HepG2 (cell line): ENCODE results near the gene LBR. TPM values are rescaled to one million over a fixed set of nuclear protein-coding genes. Genes with fewer than 3 reads are reported as not detected.

Experiments
- ATAC-seq: fragments of 200-7000 bp; cut with Tn5 transposase; 3 replicates; pipeline ENCODE4 v1.9.1; 2020; ENCODE audit warnings: mild to moderate bottlenecking, moderate library complexity
- BruUV-seq: library from RNA; stranded (reverse); fragments of 400-500 nt; replicated peaks from 2 replicates; lab custom pipeline; 2021; lab: Mats Ljungman, UMichigan
- CTCF ChIA-PET: fragments of 300-600 bp; formaldehyde crosslinking; extraction: SDS; loops from one replicate; lab custom pipeline; 2021; ENCODE audit warnings: low total read pairs, inconsistent platforms, low intra/inter-chr PET ratio; lab: Yijun Ruan, JAX
- POLR2A ChIA-PET: fragments of 350-600 bp; sonication (Branson Sonifier 250); formaldehyde crosslinking; loops from one replicate; lab custom pipeline; 2020; ENCODE audit warnings: antibody characterized with exemption, inconsistent platforms; lab: Yijun Ruan, JAX
- DNase-seq: peaks from one replicate; pipeline ENCODE4 v3.0.0-alpha.2; 2015; ENCODE audit warnings: low spot score
- FAIRE-seq: peaks from 3 replicates; lab custom pipeline; 2011; peaks lifted over from hg19 to GRCh38; lab: Jason Lieb, UNC
- H2AFZ ChIP-seq: one replicate; pipeline ENCODE4 v1.6.1; 2011; ENCODE audit warnings: low read length, inconsistent platforms
- H3K27ac ChIP-seq: fragments of 300-600 bp; 3 replicates; pipeline ENCODE4 v1.8.0; 2011; ENCODE audit warnings: mixed run types, mild to moderate bottlenecking, mixed read lengths, low read length, inconsistent platforms; ENCODE audit not compliant: insufficient read depth; ENCODE audit errors: extremely low read length
- H3K27me3 ChIP-seq, 2 experiments: fragments of 200-600 bp in 1 of 2; 2 replicates in 1 of 2; 3 replicates in 1 of 2; pipeline versions ENCODE4 v1.6.0 to v1.8.0; 2011; ENCODE audit warnings: low read length in 2 of 2, mild to moderate bottlenecking in 2 of 2, moderate library complexity in 2 of 2, inconsistent platforms in 1 of 2; ENCODE audit not compliant: insufficient read depth in 2 of 2, control insufficient read depth in 1 of 2
- H3K36me3 ChIP-seq, 2 experiments: fragments of 200-600 bp in 1 of 2; replicated peaks in 1 of 2; 2 replicates in 1 of 2; 3 replicates in 1 of 2; pipeline versions ENCODE4 v1.5.1 to v1.8.0; 2011; ENCODE audit warnings: low read length in 2 of 2, inconsistent platforms in 1 of 2; ENCODE audit not compliant: insufficient read depth in 2 of 2, control insufficient read depth in 1 of 2
- H3K4me1 ChIP-seq: 2 replicates; pipeline ENCODE4 v1.5.1; 2012; ENCODE audit warnings: low read length, inconsistent platforms; ENCODE audit not compliant: insufficient read depth
- H3K4me2 ChIP-seq: 2 replicates; pipeline ENCODE4 v1.6.0; 2011; ENCODE audit warnings: low read depth, low read length, inconsistent platforms
- H3K4me3 ChIP-seq, 3 experiments: fragments of 200-600 bp in 1 of 3; sonication (generic), shearing (Covaris generic) in 1 of 3; replicated peaks in 1 of 3; 2 replicates each; pipeline ENCODE4 v1.5.1; 2011 to 2016; ENCODE audit warnings: low read length in 3 of 3, inconsistent platforms in 2 of 3, low read depth in 2 of 3, mild to moderate bottlenecking in 2 of 3, control low read depth in 1 of 3, mixed read lengths in 1 of 3; ENCODE audit not compliant: insufficient read depth in 1 of 3
- H3K79me2 ChIP-seq: one replicate; pipeline ENCODE4 v1.6.1; 2011; ENCODE audit warnings: low read length, inconsistent platforms; ENCODE audit not compliant: insufficient read depth
- H3K9ac ChIP-seq: 2 replicates; pipeline ENCODE4 v1.6.0; 2011; ENCODE audit warnings: mild to moderate bottlenecking, low read depth, low read length, inconsistent platforms; ENCODE audit not compliant: insufficient read depth
- H3K9me3 ChIP-seq: 2 replicates; pipeline ENCODE4 v1.5.1; 2012; ENCODE audit warnings: mild to moderate bottlenecking, low read length
- H4K20me1 ChIP-seq: 2 replicates; pipeline ENCODE4 v1.6.0; 2011; ENCODE audit warnings: inconsistent platforms, mild to moderate bottlenecking, low read length, moderate library complexity; ENCODE audit not compliant: insufficient read depth
- MBNL3 ChIP-seq: fragments of 250-450 bp; sonication (Bioruptor Pico); conservative IDR thresholded peaks from 2 replicates; pipeline ENCODE4 v1.8.0; 2022; ENCODE audit warnings: mild to moderate bottlenecking, inconsistent platforms
- NR2F2 ChIP-seq: IDR thresholded peaks from 2 replicates; pipeline ENCODE4 v1.6.1; 2012; ENCODE audit warnings: low read depth, inconsistent platforms, borderline replicate concordance
- PAWR ChIP-seq: sonication (generic); formaldehyde crosslinking; IDR thresholded peaks from 2 replicates; pipeline ENCODE4 v1.4.0; 2020; ENCODE audit warnings: missing genetic modification reagents, mild to moderate bottlenecking, borderline replicate concordance
- SRSF4 ChIP-seq: fragments of 200-400 bp; formaldehyde crosslinking; IDR thresholded peaks from one replicate; pipeline ENCODE4 v1.6.1; 2018; ENCODE audit warnings: mild to moderate bottlenecking, low read depth, low read length, moderate library complexity; ENCODE audit not compliant: poor library complexity, severe bottlenecking
- ZFP36L1 ChIP-seq: sonication (generic); formaldehyde crosslinking; IDR thresholded peaks from 2 replicates; pipeline ENCODE4 v1.8.0; 2022; ENCODE audit warnings: mild to moderate bottlenecking, missing genetic modification reagents, moderate library complexity
- ZNF317 ChIP-seq: sonication (generic); formaldehyde crosslinking; IDR thresholded peaks from 2 replicates; pipeline ENCODE4 v1.5.0; 2020; ENCODE audit warnings: mild to moderate bottlenecking, missing genetic modification reagents
- ZNF333 ChIP-seq: sonication (generic); formaldehyde crosslinking; IDR thresholded peaks from 2 replicates; pipeline ENCODE4 v1.4.0; 2020; ENCODE audit warnings: mild to moderate bottlenecking, missing genetic modification reagents, borderline replicate concordance
- WGBS: methylation state at CpG from one replicate; pipeline ENCODE4 v1.1.6; 2017; ENCODE audit warnings: low lambda C conversion rate; 5-methylcytosine and 5-hydroxymethylcytosine counted together
- in situ Hi-C: cut with HindIII; loops from 2 replicates; pipeline ENCODE4 v1.10.0; 2017; ENCODE audit warnings: low pct_unique_long_range_greater_than_20kb; ENCODE audit not compliant: extremely low pct_ligation_motif_present
- intact Hi-C: fragments of 100-400 bp; cut with micrococcal nuclease; formaldehyde crosslinking; loops from one replicate; pipeline ENCODE4 v1.10.0; 2022; ENCODE audit not compliant: unreplicated experiment
- polyA plus RNA-seq, 8 experiments: library from polyadenylated mRNA; depleted of rRNA in 3 of 8; stranded (reverse) in 7 of 8; unstranded in 1 of 8; fragments of >200 nt; fragmentation: Illumina TruSeq in 4 of 8; extraction: Trizol in 4 of 8; gene quantifications; 2 replicates each; pipeline versions ENCODE4 v1.2.1 to v1.2.3, GENCODE V29; 2011 to 2016; ENCODE audit warnings: low read depth in 4 of 8, missing spikeins in 1 of 8, mixed read lengths in 1 of 8; ENCODE audit not compliant: insufficient read depth in 1 of 8
- total RNA-seq, 5 experiments: library from RNA; depleted of rRNA; stranded (reverse); fragments of >200 nt; fragmentation: Illumina TruSeq; extraction: Trizol; gene quantifications; 2 replicates each; pipeline ENCODE4 v1.2.3, GENCODE V29; 2016; ENCODE audit warnings: low read depth in 1 of 5
- TF ChIP-seq, protein P1 (sequence below), 2 experiments: fragments of 450-650 bp in 1 of 2; sonication (generic) in 1 of 2; formaldehyde crosslinking; IDR thresholded peaks; 2 replicates each; pipeline versions ENCODE4 v1.5.0 to v1.8.0; 2020 to 2022; ENCODE audit warnings: mild to moderate bottlenecking in 1 of 2, missing genetic modification reagents in 1 of 2
- TF ChIP-seq, protein P2 (sequence below): sonication (generic); formaldehyde crosslinking; IDR thresholded peaks from 2 replicates; pipeline ENCODE4 v1.8.0; 2023; ENCODE audit warnings: mild to moderate bottlenecking, missing genetic modification reagents
- TF ChIP-seq, protein P3 (sequence below), 2 experiments: fragments of 450-650 bp in 1 of 2; sonication (generic) in 1 of 2; formaldehyde crosslinking in 1 of 2; IDR thresholded peaks; 2 replicates each; pipeline versions ENCODE4 v1.6.1 to v1.8.0; 2016 to 2022; ENCODE audit warnings: antibody characterized with exemption in 1 of 2, mild to moderate bottlenecking in 1 of 2, missing genetic modification reagents in 1 of 2

Gene LBR
- total and polyA plus RNA-seq, 2 of the 13 experiments (the other 11 are each of a cell fraction or from before 2014, with no cell fraction given): 38.9 to 76.7 TPM

DNA sequence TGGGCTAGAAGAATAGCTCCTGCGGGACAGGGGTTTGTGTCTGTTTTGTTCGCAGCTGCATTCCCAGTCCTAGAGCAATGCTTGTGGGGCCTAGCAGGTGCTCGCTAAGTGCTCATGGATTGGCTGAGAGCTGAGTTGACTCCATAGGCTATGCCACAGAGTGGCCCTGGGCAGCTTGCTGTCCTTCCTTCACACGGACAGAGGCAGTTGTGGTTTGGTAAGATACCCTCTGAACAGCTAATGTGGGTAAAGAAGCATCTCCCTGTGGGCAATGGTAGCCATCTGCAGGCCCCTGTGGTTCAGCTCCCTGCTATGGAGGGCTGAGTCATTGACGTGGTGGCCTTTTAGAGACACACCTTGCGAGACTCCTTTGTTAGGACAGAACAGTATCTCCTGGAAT lies 23.5 kb upstream of the LBR start:
- BruUV-seq: no TSS peak
- intact Hi-C loops (no loop called here), in situ Hi-C loops (no loop called here)
- H3K36me3 ChIP-seq: no peaks in the 10 kb centered on the region
- no peak overlapping the region for H3K9ac ChIP-seq
- 77% methylated on average over 5 of the region's 6 CpGs for WGBS
- no peak overlapping the region for H3K4me2 ChIP-seq
- no peaks in the 10 kb centered on the region for H3K9me3 ChIP-seq
- H3K27me3 ChIP-seq: no peaks in the 10 kb centered on the region; a peak in 1 of 5 replicates
- H3K4me1 ChIP-seq: peaks cover 83% of the 10 kb centered on the region
- H3K27ac ChIP-seq: no peak overlapping the region
- no peak overlapping the region for H2AFZ ChIP-seq
- POLR2A ChIA-PET: interaction anchor here (2.0 kb wide), 1 partner anchor 10 kb away, joined by 4 read pairs; no protein-coding TSS in a partner anchor
- no peak for TF ChIP-seq NR2F2
- TF ChIP-seq, protein P1, sequence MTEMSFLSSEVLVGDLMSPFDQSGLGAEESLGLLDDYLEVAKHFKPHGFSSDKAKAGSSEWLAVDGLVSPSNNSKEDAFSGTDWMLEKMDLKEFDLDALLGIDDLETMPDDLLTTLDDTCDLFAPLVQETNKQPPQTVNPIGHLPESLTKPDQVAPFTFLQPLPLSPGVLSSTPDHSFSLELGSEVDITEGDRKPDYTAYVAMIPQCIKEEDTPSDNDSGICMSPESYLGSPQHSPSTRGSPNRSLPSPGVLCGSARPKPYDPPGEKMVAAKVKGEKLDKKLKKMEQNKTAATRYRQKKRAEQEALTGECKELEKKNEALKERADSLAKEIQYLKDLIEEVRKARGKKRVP (CRISPR knock-in tag; IDR thresholded peaks at IDR 0.05): no peak
- TF ChIP-seq PAWR (CRISPR knock-in tag): no peak
- TF ChIP-seq, protein P2, sequence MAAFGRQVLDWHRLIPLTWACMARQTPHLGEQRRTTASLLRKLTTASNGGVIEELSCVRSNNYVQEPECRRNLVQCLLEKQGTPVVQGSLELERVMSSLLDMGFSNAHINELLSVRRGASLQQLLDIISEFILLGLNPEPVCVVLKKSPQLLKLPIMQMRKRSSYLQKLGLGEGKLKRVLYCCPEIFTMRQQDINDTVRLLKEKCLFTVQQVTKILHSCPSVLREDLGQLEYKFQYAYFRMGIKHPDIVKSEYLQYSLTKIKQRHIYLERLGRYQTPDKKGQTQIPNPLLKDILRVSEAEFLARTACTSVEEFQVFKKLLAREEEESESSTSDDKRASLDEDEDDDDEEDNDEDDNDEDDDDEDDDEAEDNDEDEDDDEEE (CRISPR knock-in tag): no peak
- TF ChIP-seq SRSF4: no peak
- no peak for TF ChIP-seq ZFP36L1
- no peak for TF ChIP-seq ZNF317 (CRISPR knock-in tag)
- no peak for TF ChIP-seq ZNF333 (CRISPR knock-in tag)
- TF ChIP-seq, protein P3, sequence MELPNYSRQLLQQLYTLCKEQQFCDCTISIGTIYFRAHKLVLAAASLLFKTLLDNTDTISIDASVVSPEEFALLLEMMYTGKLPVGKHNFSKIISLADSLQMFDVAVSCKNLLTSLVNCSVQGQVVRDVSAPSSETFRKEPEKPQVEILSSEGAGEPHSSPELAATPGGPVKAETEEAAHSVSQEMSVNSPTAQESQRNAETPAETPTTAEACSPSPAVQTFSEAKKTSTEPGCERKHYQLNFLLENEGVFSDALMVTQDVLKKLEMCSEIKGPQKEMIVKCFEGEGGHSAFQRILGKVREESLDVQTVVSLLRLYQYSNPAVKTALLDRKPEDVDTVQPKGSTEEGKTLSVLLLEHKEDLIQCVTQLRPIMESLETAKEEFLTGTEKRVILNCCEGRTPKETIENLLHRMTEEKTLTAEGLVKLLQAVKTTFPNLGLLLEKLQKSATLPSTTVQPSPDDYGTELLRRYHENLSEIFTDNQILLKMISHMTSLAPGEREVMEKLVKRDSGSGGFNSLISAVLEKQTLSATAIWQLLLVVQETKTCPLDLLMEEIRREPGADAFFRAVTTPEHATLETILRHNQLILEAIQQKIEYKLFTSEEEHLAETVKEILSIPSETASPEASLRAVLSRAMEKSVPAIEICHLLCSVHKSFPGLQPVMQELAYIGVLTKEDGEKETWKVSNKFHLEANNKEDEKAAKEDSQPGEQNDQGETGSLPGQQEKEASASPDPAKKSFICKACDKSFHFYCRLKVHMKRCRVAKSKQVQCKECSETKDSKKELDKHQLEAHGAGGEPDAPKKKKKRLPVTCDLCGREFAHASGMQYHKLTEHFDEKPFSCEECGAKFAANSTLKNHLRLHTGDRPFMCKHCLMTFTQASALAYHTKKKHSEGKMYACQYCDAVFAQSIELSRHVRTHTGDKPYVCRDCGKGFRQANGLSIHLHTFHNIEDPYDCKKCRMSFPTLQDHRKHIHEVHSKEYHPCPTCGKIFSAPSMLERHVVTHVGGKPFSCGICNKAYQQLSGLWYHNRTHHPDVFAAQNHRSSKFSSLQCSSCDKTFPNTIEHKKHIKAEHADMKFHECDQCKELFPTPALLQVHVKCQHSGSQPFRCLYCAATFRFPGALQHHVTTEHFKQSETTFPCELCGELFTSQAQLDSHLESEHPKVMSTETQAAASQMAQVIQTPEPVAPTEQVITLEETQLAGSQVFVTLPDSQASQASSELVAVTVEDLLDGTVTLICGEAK (IDR thresholded peaks at IDR 0.05): no peak
- TF ChIP-seq, protein P3 (CRISPR knock-in tag; IDR thresholded peaks at IDR 0.05): no peak
- TF ChIP-seq MBNL3 (CRISPR knock-in tag): no peak
- DNase-seq (no peak), ATAC-seq (no peak), FAIRE-seq (no peak)
- no peaks in the 10 kb centered on the region for H4K20me1 ChIP-seq
- CTCF ChIA-PET: no interaction called here
- H3K4me3 ChIP-seq: no peak overlapping the region
- no peaks in the 10 kb centered on the region for H3K79me2 ChIP-seq
